GM13976 (cell line): ENCODE results near the gene HTR5A.

Experiments
- DNase-seq: peaks from one replicate; pipeline ENCODE4 v3.0.0; 2012; ENCODE audit warnings: low spot score
- CTCF ChIP-seq: IDR thresholded peaks from 2 replicates; pipeline ENCODE4 v1.5.1; 2012; ENCODE audit warnings: borderline replicate concordance, mild to moderate bottlenecking; ENCODE audit not compliant: insufficient read depth; ENCODE audit errors: extremely low read depth, missing control alignments, control extremely low read depth
- in situ Hi-C: fragments of 300-500 bp; cut with MboI; formaldehyde crosslinking; loops from one replicate; pipeline ENCODE4 v1.12.0; 2022; ENCODE audit warnings: low sequenced_read_pairs, mixed read lengths, inconsistent platforms; ENCODE audit not compliant: unreplicated experiment

HTR5A gene

GRCh38 chr7:155103839-155104238 is 33.7 kb downstream of the HTR5A start:
- in situ Hi-C loops: no loop called here
- no peak for DNase-seq
- TF ChIP-seq CTCF: no peak

GRCh38 chr7:155104913-155105312 is 34.8 kb downstream of the HTR5A start:
- TF ChIP-seq CTCF: no peak
- DNase-seq: no peak
- in situ Hi-C loops: no loop called here

- no peak for TF ChIP-seq CTCF
- no peak for DNase-seq
- in situ Hi-C loops: no loop called here
Measured at GRCh38 chr7:155106356-155106755, 36.2 kb downstream of the HTR5A start.

GRCh38 chr7:155107126-155107525 is 37.0 kb downstream of the HTR5A start:
- no peak for TF ChIP-seq CTCF
- no peak for DNase-seq
- in situ Hi-C loops: no loop called here

- DNase-seq: no peak
- TF ChIP-seq CTCF: no peak
- in situ Hi-C loops: no loop called here
Measured at GRCh38 chr7:155108144-155108901, 38.2 kb downstream of the HTR5A start.

- in situ Hi-C loops: no loop called here
Measured at GRCh38 chr7:155109121-155109520, 39.0 kb downstream of the HTR5A start.

More at GRCh38 chr7:155109121-155109520, 39.0 kb downstream of the HTR5A start:
- no peak for TF ChIP-seq CTCF
- no peak for DNase-seq
